ENCODE results near the gene GOLGA2.
"Not testable (repeated sequence)": the region's sequence is repeated elsewhere in the genome, so short reads cannot be mapped to it uniquely, and the experiment has no call there.

The GOLGA2 gene

GRCh38 chr9:128245421-128246151, 30.2 kb downstream of the GOLGA2 start:
- DNase-seq = no peak
- intact Hi-C loops (cut with DNase I) = no loop called here

DNA sequence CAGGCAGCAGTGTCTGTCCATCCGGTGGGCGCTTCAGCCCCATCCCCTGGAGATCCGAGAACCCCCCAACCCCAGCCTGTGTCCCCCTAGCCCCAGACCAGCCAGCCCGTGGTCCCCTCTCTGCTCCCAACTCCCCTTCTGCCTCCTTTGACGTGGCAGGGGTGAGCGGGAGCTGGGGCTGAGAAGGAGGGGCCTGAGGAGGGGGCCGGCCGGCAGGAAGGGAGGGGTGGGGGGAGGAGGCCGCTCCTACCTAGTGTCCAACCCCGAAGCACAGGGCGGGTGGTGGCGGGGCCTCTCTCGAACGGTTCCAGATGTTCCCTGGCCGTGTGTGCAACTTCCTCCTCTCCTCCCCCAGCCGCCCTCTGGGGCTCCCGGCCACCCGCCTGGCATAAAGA, 31.0 kb downstream of the GOLGA2 start:
- DNase-seq = peak in 1 of 10 donors; percentile 65
- intact Hi-C loops (cut with DNase I) = no loop called here

DNA sequence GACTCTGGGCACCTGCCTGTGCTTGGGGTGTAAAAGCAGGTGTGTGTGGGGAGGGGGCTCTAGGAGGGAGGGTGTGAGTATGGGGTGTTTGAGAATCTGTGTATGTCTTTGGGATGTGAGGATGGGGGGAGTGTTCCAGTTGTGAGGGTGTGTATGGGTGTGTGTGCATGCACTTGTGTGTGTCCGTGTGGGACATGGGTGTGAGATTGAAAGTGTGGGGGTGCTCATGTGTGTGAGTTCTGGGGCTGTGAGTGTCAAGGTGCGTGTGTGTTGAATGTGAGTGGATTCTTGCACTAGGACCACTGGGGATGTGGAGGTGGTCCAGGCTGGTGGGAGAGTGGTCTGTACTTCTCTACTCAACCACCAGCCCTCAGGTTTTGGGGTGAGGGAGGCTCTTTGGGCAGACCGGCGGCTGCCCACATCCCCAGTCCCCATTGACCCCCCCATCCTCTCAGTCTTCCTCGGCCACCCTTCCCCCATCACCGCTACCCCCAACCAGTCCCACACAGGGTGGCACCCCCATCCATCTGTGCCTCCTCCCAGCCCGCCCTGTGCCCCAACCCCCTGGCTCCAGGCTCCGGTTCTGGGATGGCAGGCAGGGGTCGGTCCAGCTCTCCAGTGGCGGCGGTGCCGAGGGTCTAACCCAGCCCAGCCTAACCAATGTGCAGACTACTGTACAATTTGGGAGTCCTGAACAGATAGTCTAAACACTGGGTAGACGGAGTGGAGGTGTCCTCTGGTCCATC, 31.5 kb downstream of the GOLGA2 start:
- intact Hi-C loops (cut with DNase I) = no loop called here

GRCh38 chr9:128243215-128244018, 32.4 kb downstream of the GOLGA2 start:
- intact Hi-C loops (cut with DNase I) = no loop called here
- DNase-seq = no peak

More for the DNA sequence above, 31.5 kb downstream of the GOLGA2 start:
- DNase-seq = peak in 1 of 10 donors; percentile 65

- intact Hi-C loops (cut with DNase I) = no loop called here
- no peak for DNase-seq
These were observed 33.0 kb downstream of the GOLGA2 start for GRCh38 chr9:128242828-128243214.

DNA sequence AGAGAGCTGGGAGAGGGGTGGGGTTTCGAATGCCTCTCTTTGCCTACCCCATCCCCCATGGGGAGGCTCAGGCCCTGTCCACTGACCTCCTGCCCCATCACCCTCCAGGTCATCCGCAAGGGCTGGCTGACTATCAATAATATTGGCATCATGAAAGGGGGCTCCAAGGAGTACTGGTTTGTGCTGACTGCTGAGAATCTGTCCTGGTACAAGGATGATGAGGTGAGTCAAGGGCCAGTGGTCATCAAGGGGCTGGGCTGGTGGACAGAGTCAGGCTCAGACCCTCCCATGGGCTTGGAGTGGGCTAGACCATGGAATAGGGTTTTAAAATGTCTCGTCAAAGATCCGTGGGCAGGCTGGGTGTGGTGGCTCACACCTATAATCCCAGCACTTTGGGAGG, 33.7 kb downstream of the GOLGA2 start:
- DNase-seq = no peak
- intact Hi-C loops (cut with DNase I) = no loop called here

DNA sequence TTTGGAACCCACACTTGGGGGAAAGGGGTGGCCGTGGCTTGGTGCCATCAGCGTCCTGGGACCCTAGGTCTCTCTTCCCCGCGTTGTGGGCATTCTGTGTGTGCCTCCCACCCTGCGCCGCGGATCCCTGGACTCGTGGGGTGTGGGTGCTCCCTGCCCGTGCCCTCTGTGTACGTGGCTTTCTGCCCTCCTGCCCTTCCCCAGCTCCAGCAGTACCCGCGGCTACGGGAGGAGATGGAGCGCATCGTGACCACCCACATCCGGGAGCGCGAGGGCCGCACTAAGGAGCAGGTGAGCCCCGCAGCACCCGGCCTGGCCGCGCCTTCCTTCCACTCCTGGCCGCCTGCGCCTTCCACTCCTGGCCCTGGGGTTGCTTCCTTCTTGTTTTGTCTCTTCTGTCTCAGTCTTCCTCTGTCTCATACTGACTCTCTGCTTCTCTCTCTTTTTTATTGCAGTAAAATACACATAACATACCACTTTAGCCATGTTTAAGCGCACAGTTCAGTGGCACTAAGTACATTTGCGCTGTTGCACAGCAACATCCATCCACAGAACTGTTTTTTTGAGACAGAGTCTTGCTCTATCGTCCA, 41.9 kb downstream of the GOLGA2 start:
- peak in 2 of 10 donors; percentile 70 to 80 for DNase-seq
- intact Hi-C loops (cut with DNase I) = no loop called here

GRCh38 chr9:128232528-128233428, 43.0 kb downstream of the GOLGA2 start:
- intact Hi-C loops (cut with DNase I) = no loop called here
- peak in 1 of 10 donors; percentile 54 for DNase-seq

GRCh38 chr9:128231638-128232527, 43.9 kb downstream of the GOLGA2 start:
- DNase-seq = peak in 1 of 10 donors; percentile 43
- intact Hi-C loops (cut with DNase I) = no loop called here

DNA sequence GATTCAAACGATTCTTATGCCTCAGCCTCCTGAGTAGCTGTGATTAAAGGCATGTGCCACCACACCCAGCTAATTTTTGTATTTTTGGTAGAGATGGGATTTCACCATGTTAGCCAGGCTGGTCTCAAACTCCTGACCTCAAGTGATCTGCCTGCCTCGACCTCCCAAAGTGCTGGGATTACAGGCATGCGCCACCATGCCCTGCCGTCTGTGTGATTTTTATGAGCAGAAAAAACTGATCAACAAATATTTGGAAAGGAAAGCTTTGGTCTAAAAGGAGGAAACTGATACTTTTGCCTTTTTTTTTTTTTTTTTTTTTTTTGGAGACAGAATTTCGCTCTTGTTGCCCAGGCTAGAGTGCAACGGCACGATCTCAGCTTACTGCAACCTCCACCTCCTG, 44.9 kb downstream of the GOLGA2 start:
- intact Hi-C loops (cut with DNase I) = not testable (repeated sequence)
- DNase-seq = peak in 1 of 10 donors; percentile 40

- no peak for DNase-seq
- intact Hi-C loops (cut with DNase I) = no loop called here
These were observed 49.4 kb downstream of the GOLGA2 start for GRCh38 chr9:128226412-128226801.

DNA sequence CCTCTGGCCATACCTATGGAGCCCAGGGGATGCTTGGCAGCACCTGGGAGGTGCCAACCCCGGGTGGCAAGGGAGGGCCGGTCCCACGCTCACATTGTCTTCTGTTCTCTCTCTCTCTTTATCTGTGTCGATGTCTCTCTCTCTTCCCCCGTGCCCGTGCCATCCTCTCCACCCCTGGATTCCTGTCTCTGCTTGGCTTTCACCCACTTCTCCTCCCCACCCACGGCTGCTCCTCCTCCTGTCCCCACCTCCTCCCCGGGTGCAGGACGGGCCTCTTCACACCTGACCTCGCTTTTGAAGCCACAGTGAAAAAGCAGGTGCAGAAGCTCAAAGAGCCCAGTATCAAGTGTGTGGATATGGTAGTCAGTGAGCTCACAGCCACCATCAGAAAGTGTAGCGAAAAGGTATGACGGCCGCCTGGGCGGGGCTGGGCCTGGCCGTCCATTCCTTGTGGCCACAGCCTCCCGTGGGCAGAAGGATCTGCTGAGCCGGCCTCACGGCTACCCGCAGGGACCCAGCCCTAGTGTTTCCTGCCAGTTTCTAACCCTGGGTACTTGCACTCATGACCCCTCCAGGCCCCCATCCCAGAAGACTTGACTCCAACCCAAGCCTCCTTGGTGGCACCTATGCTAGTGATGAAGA, 49.9 kb downstream of the GOLGA2 start:
- peak in 1 of 10 donors; percentile 35 for DNase-seq
- intact Hi-C loops (cut with DNase I) = no loop called here

- no peak for DNase-seq
- intact Hi-C loops (cut with DNase I) = no loop called here
These were observed 50.9 kb downstream of the GOLGA2 start for GRCh38 chr9:128224877-128225276.

DNA sequence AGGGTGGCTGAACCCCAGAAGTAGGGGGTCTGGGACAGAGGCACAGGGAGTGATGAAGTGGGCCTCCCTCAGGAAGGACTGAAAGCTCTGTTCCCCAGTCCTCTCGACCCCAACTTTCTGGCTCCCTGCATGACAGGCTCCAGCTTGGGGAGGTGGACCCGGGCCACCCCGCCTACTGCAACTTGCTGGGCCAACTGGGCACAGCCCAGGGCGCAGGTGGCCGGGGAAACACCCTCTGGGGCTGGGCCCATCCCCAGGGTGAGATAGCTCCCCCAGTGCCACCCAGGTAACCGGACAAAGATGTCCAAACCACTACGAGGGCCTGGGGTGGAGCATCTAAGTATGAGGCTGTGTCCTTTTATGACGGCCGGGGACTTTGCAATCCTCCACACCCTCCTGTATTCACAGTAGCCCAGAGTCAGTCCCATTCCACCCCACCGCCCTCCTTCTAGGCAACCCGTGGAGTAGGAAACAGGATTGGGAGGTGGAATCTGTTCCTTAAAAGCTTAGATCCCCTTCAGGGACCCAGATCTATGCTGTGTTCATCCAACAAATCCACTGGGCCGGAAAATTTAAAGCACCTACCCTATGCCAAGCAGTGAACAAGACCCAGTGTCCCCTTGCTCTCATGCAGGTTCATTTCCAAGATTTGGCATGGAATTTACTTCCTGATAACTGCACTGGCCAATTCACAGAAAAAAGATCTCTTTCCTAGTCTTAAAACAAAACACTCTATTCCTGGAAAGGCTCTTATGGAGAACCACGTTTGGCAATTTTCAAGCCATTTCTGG, 52.7 kb downstream of the GOLGA2 start:
- intact Hi-C loops (cut with DNase I) = no loop called here
- no peak for DNase-seq

- intact Hi-C loops (cut with DNase I) = no loop called here
- DNase-seq = no peak
These were observed 53.8 kb downstream of the GOLGA2 start for GRCh38 chr9:128222026-128222425.

DNA sequence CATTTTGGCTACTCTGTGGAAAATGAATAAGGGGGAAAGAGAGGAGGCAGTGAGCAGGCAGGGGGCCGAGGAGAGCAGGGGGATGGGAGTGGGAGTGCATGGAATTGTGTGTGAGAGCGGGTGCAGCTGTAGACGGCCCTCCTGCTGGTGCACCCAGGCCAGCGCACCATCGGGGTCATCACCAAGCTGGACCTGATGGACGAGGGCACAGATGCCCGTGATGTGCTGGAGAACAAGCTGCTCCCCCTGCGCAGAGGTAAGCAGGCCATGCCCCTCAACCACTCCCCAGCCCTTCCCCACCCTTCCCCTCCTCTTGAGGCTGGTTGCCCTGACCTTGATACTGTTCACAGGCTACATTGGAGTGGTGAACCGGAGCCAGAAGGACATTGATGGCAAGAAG, 56.0 kb downstream of the GOLGA2 start:
- intact Hi-C loops (cut with DNase I) = no loop called here
- no peak for DNase-seq
